ENCODE data around the gene EGFLAM. TPM values are rescaled to one million over a fixed set of nuclear protein-coding genes. Genes with fewer than 3 reads are reported as not detected.
A peak's percentile ranks its signal among the peaks of the same experiment; 100 is the strongest.

Gene EGFLAM
- total and polyA plus RNA-seq, 9 of the 15 experiments (the other 6 are each of a cell fraction or from before 2014, with no cell fraction given) = 0.09 to 2.5 (median 1.0) TPM

- TF ChIP-seq HNRNPH1 (optimal IDR thresholded peaks at IDR 0.05; ENCODE audit: low read depth, low read length) (no peak), ZBTB40 (IDR thresholded peaks at IDR 0.05) (no peak), ZBTB40 (CRISPR knock-in tag; IDR thresholded peaks at IDR 0.05) (no peak), L3MBTL2 (IDR thresholded peaks at IDR 0.05) (0 out of 2 replicates have a peak, but pooled peaks have one; percentile 12), XRCC5 (IDR thresholded peaks at IDR 0.05; ENCODE audit: low read depth, low read length) (no peak), BRF2 (IDR thresholded peaks at IDR 0.05; ENCODE audit: borderline replicate concordance, insufficient read depth, insufficient read length) (no peak)
Observed at GRCh38 chr5:38381361-38381760, 123.0 kb downstream of the EGFLAM start.

More at GRCh38 chr5:38381361-38381760, 123.0 kb downstream of the EGFLAM start:
- 15% methylated on average over 5 of the region's 5 CpGs for WGBS (ENCODE audit: insufficient coverage, low coverage, missing lambda C conversion rate)
- ChIA-PET POLR2A (interaction anchor here (0.6 kb wide), 1 partner anchor 721 kb away, joined by 3 read pairs; no protein-coding TSS in a partner anchor), CTCF (ENCODE audit: low intra/inter-chr PET ratio) (no interaction called here)
- ATAC-seq (no peak), DNase-seq (ENCODE audit: extremely low read depth in 1 of 4, low spot score in 3 of 4) (peak in 1 of 4 experiments; percentile 16), FAIRE-seq (no peak)
- peak overlapping the region; percentile 59 for H2AFZ ChIP-seq (ENCODE audit: low read depth, low read length)
- H4K20me1 ChIP-seq (replicated peaks; ENCODE audit: control insufficient read depth, insufficient read depth, low read length) = no peaks in the 10 kb centered on the region
- intact Hi-C loops (cut with micrococcal nuclease) = no loop called here
- peaks cover 10 to 27% of the 10 kb centered on the region in 2 experiments for H3K4me1 ChIP-seq (replicated peaks in 1 of 2; ENCODE audit: control insufficient read depth in 2 of 2, insufficient read depth in 2 of 2, low read length in 2 of 2)
- no peaks in the 10 kb centered on the region for H3K36me3 ChIP-seq (ENCODE audit: control insufficient read depth, insufficient read depth, low read length)
- in situ Hi-C loops (cut with MboI) = no loop called here
- H3K27ac ChIP-seq (ENCODE audit: extremely low read depth, low read depth, low read length) = no peak overlapping the region
- H3K4me3 ChIP-seq = no peak overlapping the region
- H3K79me2 ChIP-seq (ENCODE audit: control insufficient read depth, insufficient read depth, low read length) = no peaks in the 10 kb centered on the region
- BruUV-seq (replicated peaks) = no TSS peak
- H3K9me3 ChIP-seq (replicated peaks; ENCODE audit: control insufficient read depth, insufficient read depth, low read depth, low read length) = no peaks in the 10 kb centered on the region
- no peaks in the 10 kb centered on the region for H3K27me3 ChIP-seq (ENCODE audit: control insufficient read depth in 2 of 2, insufficient read depth in 2 of 2, low read length in 2 of 2)
- H3K9me1 ChIP-seq (ENCODE audit: control insufficient read depth, insufficient read depth, low read length) = no peaks in the 10 kb centered on the region
- H3K4me2 ChIP-seq (ENCODE audit: insufficient read depth, low read length) = no peak overlapping the region
- no peak overlapping the region for H3K9ac ChIP-seq (ENCODE audit: insufficient read depth in 1 of 2, low read depth in 2 of 2, low read length in 2 of 2)

All from K562 (cell line).